ENCODE data around the gene KANSL2. TPM values are rescaled to one million over a fixed set of nuclear protein-coding genes. Genes with fewer than 3 reads are reported as not detected.

KANSL2 gene
- total RNA-seq, 1 donor from 2014 or later = 23.1 TPM

GRCh38 chr12:48694038-48694437 is 12.0 kb upstream of the KANSL2 start:
- TF ChIP-seq CTCF (IDR thresholded peaks at IDR 0.05; ENCODE audit: borderline replicate concordance) = no peak
- Histone ChIP-seq H3K27me3 (ENCODE audit: low read depth) (no peaks in the 10 kb centered on the region), H3K4me1 (peaks cover 26% of the 10 kb centered on the region), H3K9me3 (replicated peaks) (no peaks in the 10 kb centered on the region), H3K4me3 (no peak overlapping the region), H3K36me3 (peaks cover 67% of the 10 kb centered on the region), H3K27ac (replicated peaks) (no peak overlapping the region)
- intact Hi-C loops (cut with micrococcal nuclease) = no loop called here
- DNase-seq = no peak

GRCh38 chr12:48693572-48693971 is 11.5 kb upstream of the KANSL2 start:
- H3K27me3 ChIP-seq (ENCODE audit: low read depth) = no peaks in the 10 kb centered on the region
- intact Hi-C loops (cut with micrococcal nuclease) = no loop called here
- H3K4me3 ChIP-seq = no peak overlapping the region
- DNase-seq = no peak
- H3K36me3 ChIP-seq = peaks cover 62% of the 10 kb centered on the region
- H3K27ac ChIP-seq (replicated peaks) = no peak overlapping the region
- H3K4me1 ChIP-seq = peaks cover 26% of the 10 kb centered on the region
- no peak for TF ChIP-seq CTCF (IDR thresholded peaks at IDR 0.05; ENCODE audit: borderline replicate concordance)
- no peaks in the 10 kb centered on the region for H3K9me3 ChIP-seq (replicated peaks)

- no peak for DNase-seq
- H3K27ac ChIP-seq (replicated peaks) = peak overlapping the region; percentile 13
- no peaks in the 10 kb centered on the region for H3K27me3 ChIP-seq (ENCODE audit: low read depth)
- H3K9me3 ChIP-seq (replicated peaks) = no peaks in the 10 kb centered on the region
- H3K36me3 ChIP-seq = peaks cover 58% of the 10 kb centered on the region
- H3K4me3 ChIP-seq = no peak overlapping the region
- H3K4me1 ChIP-seq = peaks cover 26% of the 10 kb centered on the region
- no peak for TF ChIP-seq CTCF (IDR thresholded peaks at IDR 0.05; ENCODE audit: borderline replicate concordance)
- intact Hi-C loops (cut with micrococcal nuclease) = no loop called here
Measured at GRCh38 chr12:48691826-48692487, 9.9 kb upstream of the KANSL2 start.

GRCh38 chr12:48690990-48691389 is 9.0 kb upstream of the KANSL2 start:
- DNase-seq = no peak
- Histone ChIP-seq H3K27me3 (ENCODE audit: low read depth) (no peaks in the 10 kb centered on the region), H3K36me3 (peaks cover 48% of the 10 kb centered on the region), H3K4me1 (peaks cover 26% of the 10 kb centered on the region), H3K27ac (replicated peaks) (peak overlapping the region; percentile 20), H3K4me3 (no peak overlapping the region), H3K9me3 (replicated peaks) (no peaks in the 10 kb centered on the region)
- intact Hi-C loops (cut with micrococcal nuclease) = no loop called here
- no peak for TF ChIP-seq CTCF (IDR thresholded peaks at IDR 0.05; ENCODE audit: borderline replicate concordance)

GRCh38 chr12:48690436-48690835 is 8.4 kb upstream of the KANSL2 start:
- Histone ChIP-seq H3K27ac (replicated peaks) (peak overlapping the region; percentile 20), H3K4me3 (no peak overlapping the region), H3K9me3 (replicated peaks) (no peaks in the 10 kb centered on the region), H3K36me3 (peaks cover 43% of the 10 kb centered on the region), H3K27me3 (ENCODE audit: low read depth) (no peaks in the 10 kb centered on the region), H3K4me1 (peaks cover 26% of the 10 kb centered on the region)
- no peak for TF ChIP-seq CTCF (IDR thresholded peaks at IDR 0.05; ENCODE audit: borderline replicate concordance)
- intact Hi-C loops (cut with micrococcal nuclease) = no loop called here
- DNase-seq = no peak

Data from left ventricle myocardium inferior (tissue), 1 donor.